Stomach (tissue), 9 donors: ENCODE results near the gene GTF2A1L. TPM values are rescaled to one million over a fixed set of nuclear protein-coding genes. Genes with fewer than 3 reads are reported as not detected.
"Not testable (repeated sequence)": the region's sequence is repeated elsewhere in the genome, so short reads cannot be mapped to it uniquely, and the experiment has no call there.

Experiments
- DNase-seq, 2 donors: peaks; one replicate each; pipeline versions ENCODE4 v3.0.0 to v3.0.0-alpha.2; 2013 to 2019
- H3K27ac ChIP-seq, 5 donors: fragments of 200-600 bp in 4 of 5; sonication (generic) in 4 of 5; one replicate each; pipeline ENCODE4 v1.5.1; 2013 to 2019; ENCODE audit warnings: mild to moderate bottlenecking in 1 of 5, moderate library complexity in 1 of 5
- H3K27me3 ChIP-seq, 3 donors: fragments of 200-600 bp; sonication (generic); one replicate each; pipeline ENCODE4 v1.5.1; 2017 to 2019; ENCODE audit warnings: mixed run types in 1 of 3
- H3K36me3 ChIP-seq, 4 donors: fragments of 200-600 bp; sonication (generic); 1 replicate in 3 of 4; 2 replicates in 1 of 4; pipeline ENCODE4 v1.5.1; 2016 to 2019
- H3K4me1 ChIP-seq, 4 donors: fragments of 200-600 bp; sonication (generic); one replicate each; pipeline ENCODE4 v1.5.1; 2016 to 2019
- H3K4me3 ChIP-seq, 4 donors: fragments of 200-600 bp; sonication (generic) in 3 of 4; one replicate each; pipeline ENCODE4 v1.5.1; 2016 to 2019; ENCODE audit warnings: mild to moderate bottlenecking in 1 of 4
- H3K9me3 ChIP-seq, 4 donors: fragments of 200-600 bp; sonication (generic); one replicate each; pipeline ENCODE4 v1.5.1; 2016 to 2019
- CTCF ChIP-seq, 7 experiments: fragments of 450-650 bp in 4 of 7; fragments of 200-600 bp in 3 of 7; sonication (generic) in 3 of 7; IDR thresholded peaks; one replicate each; pipeline ENCODE4 v1.5.1; 2016 to 2019; ENCODE audit warnings: antibody characterized with exemption in 7 of 7, control low read depth in 2 of 7, mild to moderate bottlenecking in 1 of 7
- EP300 ChIP-seq: sonication (generic); formaldehyde crosslinking; IDR thresholded peaks from one replicate; pipeline ENCODE4 v1.6.1; 2017; ENCODE audit warnings: antibody characterized with exemption
- POLR2A ChIP-seq, 4 donors: fragments of 450-650 bp; IDR thresholded peaks; one replicate each; pipeline ENCODE4 v1.6.1; 2016; ENCODE audit warnings: antibody characterized with exemption in 4 of 4, control low read depth in 2 of 4, mild to moderate bottlenecking in 1 of 4, moderate library complexity in 1 of 4
- POLR2AphosphoS5 ChIP-seq, 3 donors: sonication (generic); formaldehyde crosslinking; IDR thresholded peaks; one replicate each; pipeline ENCODE4 v1.6.1; 2016; ENCODE audit warnings: antibody characterized with exemption in 3 of 3
- whole genome bisulfite sequencing, 5 donors: extraction: QIAGEN DNeasy Blood & Tissue Kit in 3 of 5; methylation state at CpG; one replicate each; pipeline versions ENCODE4 v1.1.5 to v1.1.7; 2013 to 2018; 5-methylcytosine and 5-hydroxymethylcytosine counted together
- intact Hi-C: fragments of 100-400 bp; cut with DNase I; formaldehyde crosslinking; loops from one replicate; pipeline ENCODE4 v1.15.1; 2023; ENCODE audit warnings: low total_unique reads
- polyA plus RNA-seq, 3 donors: library from polyadenylated mRNA; stranded (reverse); fragments of 200-250 nt; gene quantifications; one replicate each; pipeline ENCODE4 v1.2.3, GENCODE V29; 2013
- total RNA-seq, 5 donors: library from RNA; depleted of rRNA; stranded (reverse); fragments of >200 nt; gene quantifications; one replicate each; pipeline versions ENCODE4 v1.1.0 to v1.2.3, GENCODE V29; 2014 to 2016
- donor health status: healthy with polysubstance abuse.
- donor health status: Bipolar disorder and iron deficiency.
- donor health status: healthy.

Gene GTF2A1L
- total and polyA plus RNA-seq, 8 donors: 1.8 to 306 (median 5.7) TPM; not detected in 2

GRCh38 chr2:48607307-48608014 lies 10.2 kb upstream of the GTF2A1L start:
- Histone ChIP-seq H3K9me3 (no peaks in the 10 kb centered on the region), H3K4me1 (no peaks in the 10 kb centered on the region), H3K4me3 (no peak overlapping the region), H3K27ac (no peak overlapping the region), H3K27me3 (no peaks in the 10 kb centered on the region), H3K36me3 (peaks cover 0 to 13% (median 0%) of the 10 kb centered on the region in 4 donors)
- intact Hi-C loops: no loop called here
- no peak for DNase-seq
- no peak for TF ChIP-seq POLR2A (IDR thresholded peaks at IDR 0.05)
- no peak for TF ChIP-seq EP300
- no peak for TF ChIP-seq POLR2AphosphoS5 (IDR thresholded peaks at IDR 0.05)
- WGBS, 5 donors: 61 to 87% (median 82%) methylated on average over 10 of the region's 10 CpGs

- no peak for TF ChIP-seq EP300
- TF ChIP-seq POLR2A (IDR thresholded peaks at IDR 0.05): no peak
- TF ChIP-seq POLR2AphosphoS5 (IDR thresholded peaks at IDR 0.05): no peak
- no peak for TF ChIP-seq CTCF (IDR thresholded peaks at IDR 0.05)
- WGBS, 5 donors: 66 to 83% (median 68%) methylated on average over 2 of the region's 2 CpGs
- Histone ChIP-seq H3K36me3 (no peaks in the 10 kb centered on the region), H3K4me3 (no peak overlapping the region), H3K9me3 (peaks cover 0 to 4% (median 0%) of the 10 kb centered on the region in 4 donors), H3K27ac (no peak overlapping the region), H3K27me3 (peaks cover 0 to 4% (median 0%) of the 10 kb centered on the region in 3 donors), H3K4me1 (no peaks in the 10 kb centered on the region)
- intact Hi-C loops: no loop called here
- DNase-seq: no peak
Measured at GRCh38 chr2:48613211-48613610, 4.4 kb upstream of the GTF2A1L start.

GRCh38 chr2:48614581-48614980 lies 3.1 kb upstream of the GTF2A1L start:
- DNase-seq, intact Hi-C loops, H3K36me3 ChIP-seq, H3K4me1 ChIP-seq, H3K27me3 ChIP-seq, H3K27ac ChIP-seq, H3K9me3 ChIP-seq, H3K4me3 ChIP-seq: not testable (repeated sequence)
- 94 to 98% (median 98%) methylated on average over 23 to 34 of the region's 35 CpGs; no CpG with 5 or more reads in 1 of the 5 donors for WGBS, 5 donors

GRCh38 chr2:48619526-48619925 lies 1.9 kb downstream of the GTF2A1L start:
- 86 to 94% (median 88%) methylated on average over 2 of the region's 2 CpGs for WGBS, 5 donors
- H3K27me3 ChIP-seq: peaks cover 0 to 4% (median 0%) of the 10 kb centered on the region in 3 donors
- DNase-seq: no peak
- intact Hi-C loops: no loop called here
- H3K36me3 ChIP-seq: no peaks in the 10 kb centered on the region
- no peak overlapping the region for H3K4me3 ChIP-seq
- H3K4me1 ChIP-seq: no peaks in the 10 kb centered on the region
- TF ChIP-seq POLR2A (IDR thresholded peaks at IDR 0.05) (no peak), POLR2AphosphoS5 (IDR thresholded peaks at IDR 0.05) (no peak), CTCF (IDR thresholded peaks at IDR 0.05) (no peak), EP300 (no peak)
- peaks cover 0 to 4% (median 0%) of the 10 kb centered on the region in 4 donors for H3K9me3 ChIP-seq
- no peak overlapping the region for H3K27ac ChIP-seq

GRCh38 chr2:48620604-48621003 lies 2.9 kb downstream of the GTF2A1L start:
- H3K27me3 ChIP-seq: peaks cover 0 to 4% (median 0%) of the 10 kb centered on the region in 3 donors
- no peak overlapping the region for H3K27ac ChIP-seq
- intact Hi-C loops: no loop called here
- 93 to 96% (median 94%) methylated on average over 7 of the region's 7 CpGs for WGBS, 5 donors
- no peak for TF ChIP-seq EP300
- no peak for TF ChIP-seq POLR2A (IDR thresholded peaks at IDR 0.05)
- no peak for TF ChIP-seq CTCF (IDR thresholded peaks at IDR 0.05)
- TF ChIP-seq POLR2AphosphoS5 (IDR thresholded peaks at IDR 0.05): no peak
- no peak for DNase-seq
- no peaks in the 10 kb centered on the region for H3K36me3 ChIP-seq
- no peaks in the 10 kb centered on the region for H3K4me1 ChIP-seq
- H3K9me3 ChIP-seq: peaks cover 0 to 1% (median 0%) of the 10 kb centered on the region in 4 donors
- no peak overlapping the region for H3K4me3 ChIP-seq

- intact Hi-C loops, H3K4me3 ChIP-seq, DNase-seq, H3K4me1 ChIP-seq, H3K36me3 ChIP-seq, H3K27me3 ChIP-seq, H3K27ac ChIP-seq: not testable (repeated sequence)
- 94 to 95% (median 94%) methylated on average over 5 of the region's 5 CpGs for WGBS, 5 donors
- H3K9me3 ChIP-seq: peaks cover 0 to 12% (median 2%) of the 10 kb centered on the region in 4 donors
Measured at GRCh38 chr2:48622691-48623090, 5.0 kb downstream of the GTF2A1L start.
